B cell (primary cell): Measurements from ENCODE around the gene SACM1L. TPM values are rescaled to one million over a fixed set of nuclear protein-coding genes. Genes with fewer than 3 reads are reported as not detected.

Source experiments
- ATAC-seq: fragments of 200-7000 bp; cut with Tn5 transposase; one replicate; pipeline ENCODE4 v1.10.0; 2021; ENCODE audit warnings: low read depth, mild to moderate bottlenecking, moderate number of reproducible peaks, moderate library complexity
- CTCF ChIA-PET: fragments of 350-600 bp; sonication (Branson Sonifier 250); formaldehyde crosslinking; loops from one replicate; lab custom pipeline; 2021; ENCODE audit warnings: antibody characterized with exemption, inconsistent platforms; lab: Charles Lee
- POLR2A ChIA-PET: fragments of 350-600 bp; sonication (Branson Sonifier 250); formaldehyde crosslinking; loops from one replicate; lab custom pipeline; 2021; ENCODE audit warnings: antibody characterized with exemption; lab: Charles Lee
- DNase-seq: peaks from one replicate; pipeline ENCODE4 v3.0.0; 2013
- H2AFZ ChIP-seq: 2 replicates; pipeline ENCODE4 v1.6.1; 2012; ENCODE audit warnings: mild to moderate bottlenecking, low read depth, low read length; ENCODE audit not compliant: insufficient read depth, poor library complexity, severe bottlenecking
- H3K27ac ChIP-seq, 2 donors: 1 replicate in 1 of 2; 2 replicates in 1 of 2; pipeline ENCODE4 v1.5.1; 2012 to 2013; ENCODE audit warnings: low read length in 2 of 2, mild to moderate bottlenecking in 2 of 2, moderate library complexity in 1 of 2
- H3K27me3 ChIP-seq, 4 experiments: fragments of 200-600 bp in 1 of 4; sonication (generic) in 1 of 4; replicated peaks in 1 of 4; 1 replicate in 2 of 4; 2 replicates in 2 of 4; pipeline versions ENCODE4 v1.6.1 to v1.7.0; 2013 to 2016; ENCODE audit warnings: low read length in 3 of 4, mild to moderate bottlenecking in 2 of 4, mixed read lengths in 1 of 4, moderate library complexity in 1 of 4; ENCODE audit not compliant: insufficient read depth in 4 of 4, control insufficient read depth in 3 of 4; ENCODE audit errors: control extremely low read depth in 1 of 4
- H3K36me3 ChIP-seq, 2 experiments: replicated peaks in 1 of 2; 1 replicate in 1 of 2; 2 replicates in 1 of 2; pipeline versions ENCODE4 v1.6.1 to v1.7.1; 2013; ENCODE audit warnings: low read length in 1 of 2; ENCODE audit not compliant: insufficient read depth in 2 of 2, control insufficient read depth in 1 of 2; ENCODE audit errors: control extremely low read depth in 1 of 2, extremely low read depth in 1 of 2
- H3K4me1 ChIP-seq, 2 donors: fragments of 200-600 bp in 1 of 2; sonication (generic) in 1 of 2; 1 replicate in 1 of 2; 2 replicates in 1 of 2; pipeline versions ENCODE4 v1.5.1 to v1.6.1; 2013 to 2017; ENCODE audit warnings: low read length in 2 of 2; ENCODE audit not compliant: control insufficient read depth in 2 of 2, insufficient read depth in 2 of 2
- H3K4me2 ChIP-seq: replicated peaks from 2 replicates; pipeline ENCODE3; 2012; ENCODE audit warnings: mild to moderate bottlenecking, low read depth, low read length; ENCODE audit not compliant: poor library complexity, severe bottlenecking
- H3K4me3 ChIP-seq, 5 experiments: fragments of 200-600 bp in 1 of 5; sonication (generic) in 1 of 5; 1 replicate in 3 of 5; 2 replicates in 2 of 5; pipeline versions ENCODE4 v1.5.1 to v1.7.0; 2011 to 2016; ENCODE audit warnings: low read length in 4 of 5, mild to moderate bottlenecking in 4 of 5, low read depth in 2 of 5, control low read depth in 1 of 5, moderate library complexity in 1 of 5; ENCODE audit not compliant: insufficient read depth in 1 of 5; ENCODE audit errors: control extremely low read depth in 1 of 5, extremely low read depth in 1 of 5
- H3K79me2 ChIP-seq: fragments of 200-600 bp; sonication (generic); one replicate; pipeline ENCODE4 v1.6.0; 2016; ENCODE audit warnings: low read length; ENCODE audit not compliant: control insufficient read depth, insufficient read depth
- H3K9ac ChIP-seq: fragments of 200-600 bp; sonication (generic); 2 replicates; pipeline ENCODE4 v1.6.1; 2017; ENCODE audit warnings: mild to moderate bottlenecking, low read length, moderate library complexity
- H3K9me3 ChIP-seq, 3 donors: one replicate each; pipeline versions ENCODE4 v1.6.1 to v1.7.1; 2013; ENCODE audit warnings: low read length in 2 of 3; ENCODE audit not compliant: control insufficient read depth in 2 of 3, insufficient read depth in 1 of 3; ENCODE audit errors: control extremely low read depth in 1 of 3
- H4K20me1 ChIP-seq: 2 replicates; pipeline ENCODE4 v1.6.0; 2012; ENCODE audit warnings: mild to moderate bottlenecking, low read length; ENCODE audit not compliant: insufficient read depth, control insufficient read depth, poor library complexity, severe bottlenecking
- H3K27ac Mint-ChIP-seq: one replicate; pipeline ENCODE4 v1.8.0; 2021; ENCODE audit warnings: mixed read lengths
- H3K27me3 Mint-ChIP-seq: one replicate; pipeline ENCODE4 v1.8.0; 2021; ENCODE audit warnings: mixed read lengths
- H3K4me1 Mint-ChIP-seq: one replicate; pipeline ENCODE4 v1.8.0; 2021; ENCODE audit warnings: mixed read lengths
- H3K4me3 Mint-ChIP-seq: one replicate; pipeline ENCODE4 v1.8.0; 2021; ENCODE audit warnings: mixed read lengths
- H3K9me3 Mint-ChIP-seq: one replicate; pipeline ENCODE4 v1.8.0; 2022; ENCODE audit warnings: mixed read lengths; ENCODE audit not compliant: insufficient read depth
- CTCF ChIP-seq: fragments of 200-600 bp; IDR thresholded peaks from one replicate; pipeline ENCODE4 v1.8.0; 2022; ENCODE audit warnings: antibody characterized with exemption, mild to moderate bottlenecking
- EZH2 ChIP-seq: IDR thresholded peaks from 2 replicates; pipeline ENCODE4 v1.6.1; 2012; ENCODE audit warnings: borderline replicate concordance, low read depth, mild to moderate bottlenecking, moderate library complexity, low read length; ENCODE audit not compliant: insufficient read depth, poor library complexity, severe bottlenecking
- WGBS: methylation state at CpG from one replicate; pipeline ENCODE4 v1.1.5; 2013; ENCODE audit warnings: missing lambda C conversion rate; ENCODE audit not compliant: insufficient coverage; 5-methylcytosine and 5-hydroxymethylcytosine counted together
- intact Hi-C: fragments of 100-400 bp; cut with micrococcal nuclease; formaldehyde crosslinking; loops from one replicate; pipeline ENCODE4 v1.10.0; 2022
- polyA plus RNA-seq: library from polyadenylated mRNA; depleted of rRNA; stranded (reverse); fragments of >200 nt; gene quantifications from 2 replicates; pipeline ENCODE4 v1.2.3, GENCODE V29; 2012
- total RNA-seq, 2 donors: library from RNA; stranded (reverse); fragments of 120-200 nt in 1 of 2; gene quantifications; 1 replicate in 1 of 2; 2 replicates in 1 of 2; pipeline versions ENCODE4 v1.2.3 to v1.2.4, GENCODE V29; 2013 to 2022

SACM1L gene
- total and polyA plus RNA-seq, 2 donors (not counting 1 experiment from before 2014, with no cell fraction given) = 20.7 to 85.7 TPM

- H3K4me3 Mint-ChIP-seq = no peak overlapping the region
- no CpG with 5 or more reads among the region's 3 CpGs for WGBS
- H3K27me3 Mint-ChIP-seq = no peaks in the 10 kb centered on the region
- Histone ChIP-seq H3K4me1 (no peaks in the 10 kb centered on the region), H3K9ac (no peak overlapping the region), H3K4me3 (no peak overlapping the region), H3K79me2 (peaks cover 9% of the 10 kb centered on the region), H3K9me3 (no peaks in the 10 kb centered on the region), H2AFZ (no peak overlapping the region), H3K27me3 (no peaks in the 10 kb centered on the region), H4K20me1 (no peaks in the 10 kb centered on the region), H3K4me2 (no peak overlapping the region), H3K27ac (no peak overlapping the region), H3K36me3 (peaks cover 8 to 40% of the 10 kb centered on the region in 2 experiments)
- H3K4me1 Mint-ChIP-seq = peaks cover 11% of the 10 kb centered on the region
- H3K27ac Mint-ChIP-seq = no peak overlapping the region
- TF ChIP-seq EZH2 (no peak), CTCF (no peak)
- ATAC-seq (no peak), DNase-seq (no peak)
- intact Hi-C loops = no loop called here
- no peaks in the 10 kb centered on the region for H3K9me3 Mint-ChIP-seq
- ChIA-PET POLR2A (no interaction called here), CTCF (no interaction called here)
Measured at GRCh38 chr3:45724911-45725310, 35.7 kb downstream of the SACM1L start.

- ATAC-seq (no peak), DNase-seq (no peak)
- H3K36me3 ChIP-seq = peaks cover 17 to 49% of the 10 kb centered on the region in 2 experiments
- Mint-ChIP-seq H3K27me3 (no peaks in the 10 kb centered on the region), H3K4me1 (peaks cover 22% of the 10 kb centered on the region), H3K4me3 (no peak overlapping the region), H3K27ac (peak overlapping the region; percentile 29), H3K9me3 (no peaks in the 10 kb centered on the region)
- H3K27ac ChIP-seq = no peak overlapping the region
- ChIA-PET CTCF (no interaction called here), POLR2A (no interaction called here)
- no peak overlapping the region for H2AFZ ChIP-seq
- intact Hi-C loops = no loop called here
- no peak overlapping the region for H3K4me2 ChIP-seq
- peaks cover 5% of the 10 kb centered on the region for H4K20me1 ChIP-seq
- no CpG with 5 or more reads among the region's 2 CpGs for WGBS
- no peaks in the 10 kb centered on the region for H3K9me3 ChIP-seq
- TF ChIP-seq EZH2 (no peak), CTCF (no peak)
- no peak overlapping the region for H3K9ac ChIP-seq
- peaks cover 6 to 9% of the 10 kb centered on the region in 2 donors for H3K4me1 ChIP-seq
- H3K27me3 ChIP-seq = no peaks in the 10 kb centered on the region
- no peak overlapping the region for H3K4me3 ChIP-seq
- peaks cover 9% of the 10 kb centered on the region for H3K79me2 ChIP-seq
Measured at GRCh38 chr3:45729614-45730013, 40.4 kb downstream of the SACM1L start.
